Measurements from ENCODE around the gene FGD2.

The FGD2 gene

GRCh38 chr6:36975231-36976006 is 30.0 kb upstream of the FGD2 start:
- Histone ChIP-seq H3K9ac (ENCODE audit: low read length) (no peak overlapping the region), H3K4me1 (ENCODE audit: insufficient read depth, low read length, severe bottlenecking) (peaks cover 16% of the 10 kb centered on the region), H3K79me2 (ENCODE audit: insufficient read depth, low read length) (peaks cover 6% of the 10 kb centered on the region), H3K27ac (ENCODE audit: low read depth, low read length, poor library complexity, severe bottlenecking) (no peak overlapping the region), H2AFZ (ENCODE audit: low read length) (no peak overlapping the region), H3K27me3 (ENCODE audit: insufficient read depth, low read length) (no peaks in the 10 kb centered on the region), H3F3A (ENCODE audit: insufficient read depth, low read length) (no peaks in the 10 kb centered on the region), H3K4me2 (ENCODE audit: low read length) (no peak overlapping the region), H3K9me3 (ENCODE audit: low read length) (no peaks in the 10 kb centered on the region), H3K9me2 (ENCODE audit: low read depth, low read length) (no peaks in the 10 kb centered on the region), H3K4me3 (ENCODE audit: low read depth, low read length, poor library complexity, severe bottlenecking) (no peak overlapping the region), H3K36me3 (ENCODE audit: insufficient read depth, low read length) (peaks cover 86% of the 10 kb centered on the region), H4K20me1 (ENCODE audit: insufficient read depth, low read length) (no peaks in the 10 kb centered on the region)
- TF ChIP-seq EZH2 (IDR thresholded peaks at IDR 0.05; ENCODE audit: borderline replicate concordance, low read length) = no peak
- no peak for TF ChIP-seq CTCF (IDR thresholded peaks at IDR 0.05; ENCODE audit: low read length)

GRCh38 chr6:36976007-36976264 is 29.5 kb upstream of the FGD2 start:
- Histone ChIP-seq H2AFZ (ENCODE audit: low read length) (no peak overlapping the region), H3K4me2 (ENCODE audit: low read length) (no peak overlapping the region), H3K9ac (ENCODE audit: low read length) (no peak overlapping the region), H3K4me1 (ENCODE audit: insufficient read depth, low read length, severe bottlenecking) (peaks cover 22% of the 10 kb centered on the region), H3K4me3 (ENCODE audit: low read depth, low read length, poor library complexity, severe bottlenecking) (no peak overlapping the region), H3F3A (ENCODE audit: insufficient read depth, low read length) (no peaks in the 10 kb centered on the region), H3K36me3 (ENCODE audit: insufficient read depth, low read length) (peaks cover 81% of the 10 kb centered on the region), H3K9me3 (ENCODE audit: low read length) (no peaks in the 10 kb centered on the region), H3K27me3 (ENCODE audit: insufficient read depth, low read length) (no peaks in the 10 kb centered on the region), H3K27ac (ENCODE audit: low read depth, low read length, poor library complexity, severe bottlenecking) (no peak overlapping the region), H3K9me2 (ENCODE audit: low read depth, low read length) (no peaks in the 10 kb centered on the region), H4K20me1 (ENCODE audit: insufficient read depth, low read length) (no peaks in the 10 kb centered on the region), H3K79me2 (ENCODE audit: insufficient read depth, low read length) (peaks cover 6% of the 10 kb centered on the region)
- TF ChIP-seq EZH2 (IDR thresholded peaks at IDR 0.05; ENCODE audit: borderline replicate concordance, low read length) (no peak), CTCF (IDR thresholded peaks at IDR 0.05; ENCODE audit: low read length) (no peak)

- Histone ChIP-seq H3K9me3 (ENCODE audit: low read length) (no peaks in the 10 kb centered on the region), H3K4me2 (ENCODE audit: low read length) (no peak overlapping the region), H3K36me3 (ENCODE audit: insufficient read depth, low read length) (peaks cover 75% of the 10 kb centered on the region), H3K4me3 (ENCODE audit: low read depth, low read length, poor library complexity, severe bottlenecking) (no peak overlapping the region), H2AFZ (ENCODE audit: low read length) (no peak overlapping the region), H3K4me1 (ENCODE audit: insufficient read depth, low read length, severe bottlenecking) (peaks cover 27% of the 10 kb centered on the region), H3K9ac (ENCODE audit: low read length) (no peak overlapping the region), H3F3A (ENCODE audit: insufficient read depth, low read length) (no peaks in the 10 kb centered on the region), H3K79me2 (ENCODE audit: insufficient read depth, low read length) (peaks cover 6% of the 10 kb centered on the region), H4K20me1 (ENCODE audit: insufficient read depth, low read length) (no peaks in the 10 kb centered on the region), H3K9me2 (ENCODE audit: low read depth, low read length) (no peaks in the 10 kb centered on the region), H3K27me3 (ENCODE audit: insufficient read depth, low read length) (no peaks in the 10 kb centered on the region), H3K27ac (ENCODE audit: low read depth, low read length, poor library complexity, severe bottlenecking) (no peak overlapping the region)
- TF ChIP-seq EZH2 (IDR thresholded peaks at IDR 0.05; ENCODE audit: borderline replicate concordance, low read length) = no peak
- TF ChIP-seq CTCF (IDR thresholded peaks at IDR 0.05; ENCODE audit: low read length) = no peak
Observed at GRCh38 chr6:36976509-36976908, 28.9 kb upstream of the FGD2 start.

Measured in OCI-LY1 (cell line).